ENCODE data around the gene VWCE.

DNA sequence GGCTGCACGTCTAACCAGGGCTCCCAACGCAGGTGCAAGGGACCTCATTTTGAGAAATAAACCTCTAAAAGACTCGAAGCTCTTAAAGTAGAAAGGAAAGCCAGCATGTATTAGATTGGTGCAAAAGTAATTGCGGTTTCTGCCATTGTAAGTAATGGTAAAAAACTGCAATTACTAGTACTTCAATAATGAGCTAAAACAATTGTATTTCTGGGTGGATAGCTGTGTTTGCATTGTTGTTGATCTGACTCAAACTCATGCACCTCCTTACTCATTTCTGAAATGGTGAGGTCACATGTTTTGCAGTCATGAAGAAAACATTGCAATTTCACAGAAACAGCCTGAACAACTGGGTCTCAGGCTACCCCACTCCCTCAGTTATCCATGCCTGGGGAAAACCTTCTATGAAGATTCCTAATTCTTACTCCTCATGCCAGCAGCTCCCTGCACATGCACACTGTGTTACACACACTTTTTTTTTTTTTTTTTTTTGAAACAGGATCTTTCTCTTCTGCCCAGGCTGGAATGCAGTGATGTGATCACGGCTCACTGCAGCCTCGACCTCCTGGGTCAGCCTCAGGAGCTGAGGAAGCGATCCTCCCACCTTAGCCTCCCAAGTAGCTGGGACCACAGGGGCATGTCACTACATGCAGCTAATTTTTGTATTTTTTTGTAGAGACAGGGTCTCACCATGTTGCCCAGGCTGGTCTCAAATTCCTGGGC is 24.6 kb downstream of the VWCE start:
- TF ChIP-seq, protein P1, sequence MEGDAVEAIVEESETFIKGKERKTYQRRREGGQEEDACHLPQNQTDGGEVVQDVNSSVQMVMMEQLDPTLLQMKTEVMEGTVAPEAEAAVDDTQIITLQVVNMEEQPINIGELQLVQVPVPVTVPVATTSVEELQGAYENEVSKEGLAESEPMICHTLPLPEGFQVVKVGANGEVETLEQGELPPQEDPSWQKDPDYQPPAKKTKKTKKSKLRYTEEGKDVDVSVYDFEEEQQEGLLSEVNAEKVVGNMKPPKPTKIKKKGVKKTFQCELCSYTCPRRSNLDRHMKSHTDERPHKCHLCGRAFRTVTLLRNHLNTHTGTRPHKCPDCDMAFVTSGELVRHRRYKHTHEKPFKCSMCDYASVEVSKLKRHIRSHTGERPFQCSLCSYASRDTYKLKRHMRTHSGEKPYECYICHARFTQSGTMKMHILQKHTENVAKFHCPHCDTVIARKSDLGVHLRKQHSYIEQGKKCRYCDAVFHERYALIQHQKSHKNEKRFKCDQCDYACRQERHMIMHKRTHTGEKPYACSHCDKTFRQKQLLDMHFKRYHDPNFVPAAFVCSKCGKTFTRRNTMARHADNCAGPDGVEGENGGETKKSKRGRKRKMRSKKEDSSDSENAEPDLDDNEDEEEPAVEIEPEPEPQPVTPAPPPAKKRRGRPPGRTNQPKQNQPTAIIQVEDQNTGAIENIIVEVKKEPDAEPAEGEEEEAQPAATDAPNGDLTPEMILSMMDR (IDR thresholded peaks at IDR 0.05): no peak
- TF ChIP-seq EP300 (IDR thresholded peaks at IDR 0.05): no peak
- no peak for TF ChIP-seq POLR2A (IDR thresholded peaks at IDR 0.05; ENCODE audit: low read depth)
- TF ChIP-seq POLR2AphosphoS5 (IDR thresholded peaks at IDR 0.05): no peak

Data from esophagus muscularis mucosa (tissue), 4 donors.